ENCODE results near the gene PPFIA2. TPM values are rescaled to one million over a fixed set of nuclear protein-coding genes. Genes with fewer than 3 reads are reported as not detected.

Gene PPFIA2
- total and polyA plus RNA-seq, 9 of the 15 experiments (the other 6 are each of a cell fraction or from before 2014, with no cell fraction given): not detected

- intact Hi-C loops (cut with micrococcal nuclease): no loop called here
- Histone ChIP-seq H2AFZ (ENCODE audit: low read depth, low read length) (no peak overlapping the region), H3K4me3 (no peak overlapping the region), H3K4me1 (replicated peaks in 1 of 2; ENCODE audit: control insufficient read depth in 2 of 2, insufficient read depth in 2 of 2, low read length in 2 of 2) (no peaks in the 10 kb centered on the region), H3K9ac (ENCODE audit: insufficient read depth in 1 of 2, low read depth in 2 of 2, low read length in 2 of 2) (no peak overlapping the region), H4K20me1 (replicated peaks; ENCODE audit: control insufficient read depth, insufficient read depth, low read length) (no peaks in the 10 kb centered on the region), H3K9me1 (ENCODE audit: control insufficient read depth, insufficient read depth, low read length) (no peaks in the 10 kb centered on the region), H3K27ac (ENCODE audit: extremely low read depth, low read depth, low read length) (no peak overlapping the region), H3K27me3 (ENCODE audit: control insufficient read depth in 2 of 2, insufficient read depth in 2 of 2, low read length in 2 of 2) (no peaks in the 10 kb centered on the region), H3K4me2 (ENCODE audit: insufficient read depth, low read length) (no peak overlapping the region), H3K36me3 (ENCODE audit: control insufficient read depth, insufficient read depth, low read length) (no peaks in the 10 kb centered on the region), H3K79me2 (ENCODE audit: control insufficient read depth, insufficient read depth, low read length) (no peaks in the 10 kb centered on the region), H3K9me3 (replicated peaks; ENCODE audit: control insufficient read depth, insufficient read depth, low read depth, low read length) (no peaks in the 10 kb centered on the region)
- FAIRE-seq (no peak), DNase-seq (ENCODE audit: extremely low read depth in 1 of 4, low spot score in 3 of 4) (no peak), ATAC-seq (no peak)
- in situ Hi-C loops (cut with MboI): no loop called here
- POLR2A ChIA-PET: no interaction called here
- CTCF ChIA-PET (ENCODE audit: low intra/inter-chr PET ratio): no interaction called here
- BruUV-seq (replicated peaks): no TSS peak
- 0% methylated on average over 2 of the region's 2 CpGs for WGBS (ENCODE audit: insufficient coverage, low coverage, missing lambda C conversion rate)
- TF ChIP-seq YBX1 (IDR thresholded peaks at IDR 0.05) (no peak), ELK1 (CRISPR knock-in tag; IDR thresholded peaks at IDR 0.05) (no peak), NR2C1 (IDR thresholded peaks at IDR 0.05) (no peak), NR2C1 (tag; IDR thresholded peaks at IDR 0.05) (no peak), BRF2 (IDR thresholded peaks at IDR 0.05; ENCODE audit: borderline replicate concordance, insufficient read depth, insufficient read length) (no peak), ZFP91 (CRISPR knock-in tag; IDR thresholded peaks at IDR 0.05) (no peak), HNRNPK (IDR thresholded peaks at IDR 0.05; ENCODE audit: low read depth, low read length, poor library complexity, severe bottlenecking) (no peak), ZBTB17 (CRISPR knock-in tag; IDR thresholded peaks at IDR 0.05) (no peak), ZNF668 (CRISPR knock-in tag; IDR thresholded peaks at IDR 0.05) (no peak), DLX4 (CRISPR knock-in tag; IDR thresholded peaks at IDR 0.05) (no peak), ZNF407 (IDR thresholded peaks at IDR 0.05; ENCODE audit: low read depth) (no peak)
Measured at GRCh38 chr12:81530352-81530751, 228.8 kb downstream of the PPFIA2 start.
